ENCODE measurements around the gene OR52K2.
"Not testable (repeated sequence)": the region's sequence is repeated elsewhere in the genome, so short reads cannot be mapped to it uniquely, and the experiment has no call there.

Gene OR52K2

GRCh38 chr11:4479644-4480043, 30.5 kb downstream of the OR52K2 start:
- no peak for DNase-seq (ENCODE audit: extremely low read depth in 1 of 2, low read depth in 1 of 2)

- DNase-seq (ENCODE audit: extremely low read depth in 1 of 2, low read depth in 1 of 2) = no peak
Observed at GRCh38 chr11:4480577-4481239, 31.6 kb downstream of the OR52K2 start.

- no peak for DNase-seq (ENCODE audit: extremely low read depth in 1 of 2, low read depth in 1 of 2)
Observed at GRCh38 chr11:4481240-4481582, 32.1 kb downstream of the OR52K2 start.

GRCh38 chr11:4482445-4482844, 33.4 kb downstream of the OR52K2 start, which contains the start of gene OR52K1:
OR52K1 (plus strand) TSS chr11:4482646; CDS start chr11:4488901, 6,255 bp downstream.
- DNase-seq (ENCODE audit: extremely low read depth in 1 of 2, low read depth in 1 of 2) = no peak

GRCh38 chr11:4484310-4484709, 35.2 kb downstream of the OR52K2 start:
- no peak for DNase-seq (ENCODE audit: extremely low read depth in 1 of 2, low read depth in 1 of 2)

GRCh38 chr11:4491405-4491804, 42.3 kb downstream of the OR52K2 start:
- DNase-seq (ENCODE audit: extremely low read depth in 1 of 2, low read depth in 1 of 2) = not testable (repeated sequence)

GRCh38 chr11:4491878-4492606, 42.9 kb downstream of the OR52K2 start:
- DNase-seq (ENCODE audit: extremely low read depth in 1 of 2, low read depth in 1 of 2) = no peak

- no peak for DNase-seq (ENCODE audit: extremely low read depth in 1 of 2, low read depth in 1 of 2)
Observed at GRCh38 chr11:4493480-4493818, 44.4 kb downstream of the OR52K2 start.

GRCh38 chr11:4495487-4495886, 46.4 kb downstream of the OR52K2 start:
- DNase-seq (ENCODE audit: extremely low read depth in 1 of 2, low read depth in 1 of 2) = no peak

- DNase-seq (ENCODE audit: extremely low read depth in 1 of 2, low read depth in 1 of 2) = no peak
Observed at GRCh38 chr11:4495986-4496385, 46.9 kb downstream of the OR52K2 start.

- no peak for DNase-seq (ENCODE audit: extremely low read depth in 1 of 2, low read depth in 1 of 2)
Observed at GRCh38 chr11:4496557-4497248, 47.6 kb downstream of the OR52K2 start.

Measured in activated CD8-positive, alpha-beta memory T cell treated with anti-CD3 and anti-CD28 coated beads for 1 hour (primary cell).